Measurements from ENCODE around the gene REG3A. TPM values are rescaled to one million over a fixed set of nuclear protein-coding genes. Genes with fewer than 3 reads are reported as not detected.

Gene REG3A
- total RNA-seq, 1 experiment from 2014 or later, result not detected

DNA sequence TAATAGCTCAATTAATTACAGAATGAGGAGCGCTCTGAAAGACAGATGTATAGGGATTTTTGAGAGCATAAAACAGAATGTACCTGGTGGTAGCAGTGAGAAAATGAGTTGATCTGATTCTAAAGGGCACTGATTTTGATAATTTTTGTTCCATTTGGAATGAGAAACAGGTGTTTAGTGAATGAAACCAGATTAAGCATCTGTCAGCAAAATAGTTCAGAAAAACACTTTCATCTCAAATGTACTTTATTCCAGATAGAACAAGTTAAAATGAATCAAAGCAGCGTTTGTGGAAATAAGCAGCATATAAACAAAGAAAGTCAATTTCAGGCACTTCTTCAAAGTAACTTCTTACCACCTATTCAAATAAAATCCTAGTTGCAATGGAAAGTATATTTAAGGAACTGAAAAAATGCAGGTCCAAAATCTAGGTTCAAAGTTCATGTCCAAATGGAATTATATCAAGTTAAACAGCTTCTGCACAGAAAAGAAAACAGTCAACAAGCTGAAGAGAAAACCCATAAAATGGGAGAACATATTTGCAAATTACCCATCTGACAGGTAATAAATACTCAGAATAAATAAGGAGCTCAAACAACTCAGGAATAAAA, 11.9 kb upstream of the REG3A start:
- Histone ChIP-seq H3K79me2 (ENCODE audit: insufficient read depth, low read length) (no peaks in the 10 kb centered on the region), H2BK5ac (ENCODE audit: insufficient read length, low read length) (no peak overlapping the region), H3K18ac (ENCODE audit: insufficient read length, low read depth, low read length) (no peak overlapping the region), H3T11ph (ENCODE audit: low read length) (no peak overlapping the region), H3K56ac (ENCODE audit: insufficient read length, low read depth, low read length) (no peak overlapping the region), H3K4me2 (ENCODE audit: insufficient read depth, insufficient read length, low read length) (no peak overlapping the region), H3K9ac (ENCODE audit: extremely low read depth, insufficient read length, low read length) (no peak overlapping the region), H3K9me3 (ENCODE audit: control insufficient read depth, low read depth, low read length) (no peaks in the 10 kb centered on the region), H2AFZ (ENCODE audit: low read length) (no peak overlapping the region), H3K14ac (ENCODE audit: insufficient read depth, low read length) (no peak overlapping the region), H2BK20ac (ENCODE audit: low read depth, low read length, poor library complexity, severe bottlenecking) (no peak overlapping the region), H3K27me3 (ENCODE audit: insufficient read depth, low read length) (no peaks in the 10 kb centered on the region), H3K4ac (ENCODE audit: low read depth, low read length) (no peak overlapping the region), H4K20me1 (ENCODE audit: control insufficient read depth, insufficient read depth, insufficient read length) (no peaks in the 10 kb centered on the region), H2BK120ac (ENCODE audit: low read depth, low read length, poor library complexity, severe bottlenecking) (no peak overlapping the region), H4K8ac (replicated peaks; ENCODE audit: insufficient read length, low read depth, low read length) (no peak overlapping the region), H3K23ac (ENCODE audit: insufficient read length, low read depth, low read length) (no peak overlapping the region), H3K27ac (ENCODE audit: insufficient read length, low read depth, low read length) (no peak overlapping the region), H3K4me1 (ENCODE audit: insufficient read depth, low read length) (no peaks in the 10 kb centered on the region), H4K5ac (ENCODE audit: insufficient read length, low read depth, low read length) (no peak overlapping the region), H3K23me2 (ENCODE audit: insufficient read length, low read depth, low read length, poor library complexity, severe bottlenecking) (no peaks in the 10 kb centered on the region), H2AK5ac (ENCODE audit: insufficient read length, low read length) (no peak overlapping the region), H2BK15ac (ENCODE audit: low read depth, low read length) (no peak overlapping the region), H3K79me1 (ENCODE audit: insufficient read depth, low read depth, low read length, poor library complexity, severe bottlenecking) (no peaks in the 10 kb centered on the region), H4K91ac (ENCODE audit: insufficient read length, low read depth, low read length) (no peak overlapping the region), H2BK12ac (ENCODE audit: insufficient read length, low read depth, low read length) (no peak overlapping the region)
- no peaks in the 10 kb centered on the region for H3K9me3 Mint-ChIP-seq
- no peaks in the 10 kb centered on the region for H3K36me3 Mint-ChIP-seq (ENCODE audit: insufficient read depth in 1 of 3, low read depth in 3 of 3)
- peaks cover 2% of the 10 kb centered on the region for H3K27me3 Mint-ChIP-seq (ENCODE audit: low read depth)
- no CpG with 5 or more reads among the region's 2 CpGs for WGBS (ENCODE audit: extremely low coverage, insufficient read length, low lambda C conversion rate)
- TF ChIP-seq, protein P1, sequence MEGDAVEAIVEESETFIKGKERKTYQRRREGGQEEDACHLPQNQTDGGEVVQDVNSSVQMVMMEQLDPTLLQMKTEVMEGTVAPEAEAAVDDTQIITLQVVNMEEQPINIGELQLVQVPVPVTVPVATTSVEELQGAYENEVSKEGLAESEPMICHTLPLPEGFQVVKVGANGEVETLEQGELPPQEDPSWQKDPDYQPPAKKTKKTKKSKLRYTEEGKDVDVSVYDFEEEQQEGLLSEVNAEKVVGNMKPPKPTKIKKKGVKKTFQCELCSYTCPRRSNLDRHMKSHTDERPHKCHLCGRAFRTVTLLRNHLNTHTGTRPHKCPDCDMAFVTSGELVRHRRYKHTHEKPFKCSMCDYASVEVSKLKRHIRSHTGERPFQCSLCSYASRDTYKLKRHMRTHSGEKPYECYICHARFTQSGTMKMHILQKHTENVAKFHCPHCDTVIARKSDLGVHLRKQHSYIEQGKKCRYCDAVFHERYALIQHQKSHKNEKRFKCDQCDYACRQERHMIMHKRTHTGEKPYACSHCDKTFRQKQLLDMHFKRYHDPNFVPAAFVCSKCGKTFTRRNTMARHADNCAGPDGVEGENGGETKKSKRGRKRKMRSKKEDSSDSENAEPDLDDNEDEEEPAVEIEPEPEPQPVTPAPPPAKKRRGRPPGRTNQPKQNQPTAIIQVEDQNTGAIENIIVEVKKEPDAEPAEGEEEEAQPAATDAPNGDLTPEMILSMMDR (conservative IDR thresholded peaks at IDR 0.05), result no peak
- no peak overlapping the region for H3K27ac Mint-ChIP-seq
- peaks cover 0 to 8% of the 10 kb centered on the region in 2 experiments; a peak in 2 of 4 replicates for H3K4me1 Mint-ChIP-seq
- H3K4me3 Mint-ChIP-seq, result no peak overlapping the region
- no peak for DNase-seq

Measured in H9 (cell line).